Measurements from ENCODE around the gene PPM1N.
A peak's percentile ranks its signal among the peaks of the same experiment; 100 is the strongest.

PPM1N gene

GRCh38 chr19:45455707-45456499 is 42.3 kb upstream of the PPM1N start:
- TF ChIP-seq CTCF (IDR thresholded peaks at IDR 0.05; ENCODE audit: extremely low read depth, insufficient read depth, missing control alignments), result no peak
- DNase-seq (ENCODE audit: low spot score), result peak; percentile 76
- in situ Hi-C loops (cut with MboI; ENCODE audit: low pct_unique_long_range_greater_than_20kb, low sequenced_read_pairs, unreplicated experiment), result no loop called here

DNA sequence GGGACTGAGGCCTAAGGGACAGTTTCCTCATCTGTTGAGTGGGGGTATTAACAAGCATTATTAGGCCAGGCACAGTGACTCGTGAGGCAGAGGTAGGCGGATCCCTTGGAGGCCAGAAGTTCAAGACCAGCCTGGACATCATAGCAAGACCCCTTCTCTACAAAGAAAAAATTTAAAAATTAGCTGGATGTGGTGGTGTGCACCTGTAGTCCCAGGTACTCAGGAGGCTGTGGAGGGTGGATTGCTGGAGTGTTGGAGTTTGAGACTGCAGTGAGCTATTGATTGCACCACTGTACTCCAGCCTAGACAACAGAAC is 41.8 kb upstream of the PPM1N start:
- no peak for TF ChIP-seq CTCF (IDR thresholded peaks at IDR 0.05; ENCODE audit: extremely low read depth, insufficient read depth, missing control alignments)
- in situ Hi-C loops (cut with MboI; ENCODE audit: low pct_unique_long_range_greater_than_20kb, low sequenced_read_pairs, unreplicated experiment), result no loop called here
- DNase-seq (ENCODE audit: low spot score), result no peak

GRCh38 chr19:45457776-45458175 is 40.5 kb upstream of the PPM1N start:
- no peak for DNase-seq (ENCODE audit: low spot score)
- no peak for TF ChIP-seq CTCF (IDR thresholded peaks at IDR 0.05; ENCODE audit: extremely low read depth, insufficient read depth, missing control alignments)
- in situ Hi-C loops (cut with MboI; ENCODE audit: low pct_unique_long_range_greater_than_20kb, low sequenced_read_pairs, unreplicated experiment), result no loop called here

- no peak for DNase-seq (ENCODE audit: low spot score)
- in situ Hi-C loops (cut with MboI; ENCODE audit: low pct_unique_long_range_greater_than_20kb, low sequenced_read_pairs, unreplicated experiment), result no loop called here
- no peak for TF ChIP-seq CTCF (IDR thresholded peaks at IDR 0.05; ENCODE audit: extremely low read depth, insufficient read depth, missing control alignments)
Measured at GRCh38 chr19:45460807-45461347, 37.4 kb upstream of the PPM1N start.

- TF ChIP-seq CTCF (IDR thresholded peaks at IDR 0.05; ENCODE audit: extremely low read depth, insufficient read depth, missing control alignments), result no peak
- DNase-seq (ENCODE audit: low spot score), result no peak
Measured at GRCh38 chr19:45462174-45462573, 36.1 kb upstream of the PPM1N start.

GRCh38 chr19:45463241-45463640 is 35.0 kb upstream of the PPM1N start:
- DNase-seq (ENCODE audit: low spot score), result no peak
- in situ Hi-C loops (cut with MboI; ENCODE audit: low pct_unique_long_range_greater_than_20kb, low sequenced_read_pairs, unreplicated experiment), result no loop called here
- TF ChIP-seq CTCF (IDR thresholded peaks at IDR 0.05; ENCODE audit: extremely low read depth, insufficient read depth, missing control alignments), result no peak

More at GRCh38 chr19:45462174-45462573, 36.1 kb upstream of the PPM1N start:
- in situ Hi-C loops (cut with MboI; ENCODE audit: low pct_unique_long_range_greater_than_20kb, low sequenced_read_pairs, unreplicated experiment), result no loop called here
